Prostate gland (tissue), 2 donors: ENCODE measurements around the gene SLC25A23.

Experiments
- POLR2A ChIP-seq: fragments of 450-650 bp; IDR thresholded peaks from one replicate; pipeline ENCODE4 v1.6.1; 2016; ENCODE audit warnings: antibody characterized with exemption, mild to moderate bottlenecking
- POLR2AphosphoS5 ChIP-seq: sonication (generic); formaldehyde crosslinking; IDR thresholded peaks from one replicate; pipeline ENCODE4 v1.6.1; 2017; ENCODE audit warnings: antibody characterized with exemption
- TF ChIP-seq, protein P1 (sequence below), 4 experiments: fragments of 200-600 bp in 2 of 4; fragments of 450-650 bp in 2 of 4; sonication (generic) in 2 of 4; IDR thresholded peaks; 1 replicate in 3 of 4; 2 replicates in 1 of 4; pipeline ENCODE4 v1.5.1; 2016 to 2019; ENCODE audit warnings: antibody characterized with exemption in 4 of 4, mild to moderate bottlenecking in 2 of 4, moderate library complexity in 2 of 4

GRCh38 chr19:6446452-6446851 is 13.1 kb downstream of the SLC25A23 start:
- TF ChIP-seq POLR2AphosphoS5 (no peak), POLR2A (no peak)
- TF ChIP-seq, protein P1, sequence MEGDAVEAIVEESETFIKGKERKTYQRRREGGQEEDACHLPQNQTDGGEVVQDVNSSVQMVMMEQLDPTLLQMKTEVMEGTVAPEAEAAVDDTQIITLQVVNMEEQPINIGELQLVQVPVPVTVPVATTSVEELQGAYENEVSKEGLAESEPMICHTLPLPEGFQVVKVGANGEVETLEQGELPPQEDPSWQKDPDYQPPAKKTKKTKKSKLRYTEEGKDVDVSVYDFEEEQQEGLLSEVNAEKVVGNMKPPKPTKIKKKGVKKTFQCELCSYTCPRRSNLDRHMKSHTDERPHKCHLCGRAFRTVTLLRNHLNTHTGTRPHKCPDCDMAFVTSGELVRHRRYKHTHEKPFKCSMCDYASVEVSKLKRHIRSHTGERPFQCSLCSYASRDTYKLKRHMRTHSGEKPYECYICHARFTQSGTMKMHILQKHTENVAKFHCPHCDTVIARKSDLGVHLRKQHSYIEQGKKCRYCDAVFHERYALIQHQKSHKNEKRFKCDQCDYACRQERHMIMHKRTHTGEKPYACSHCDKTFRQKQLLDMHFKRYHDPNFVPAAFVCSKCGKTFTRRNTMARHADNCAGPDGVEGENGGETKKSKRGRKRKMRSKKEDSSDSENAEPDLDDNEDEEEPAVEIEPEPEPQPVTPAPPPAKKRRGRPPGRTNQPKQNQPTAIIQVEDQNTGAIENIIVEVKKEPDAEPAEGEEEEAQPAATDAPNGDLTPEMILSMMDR (IDR thresholded peaks at IDR 0.05), result no peak
